8988T (cell line): ENCODE results near the gene TTC6.

Experiments used
- DNase-seq: peaks from one replicate; pipeline ENCODE4 v3.0.0; 2011

TTC6 gene

GRCh38 chr14:37586797-37587130 lies 8.7 kb upstream of the TTC6 start:
- no peak for DNase-seq

GRCh38 chr14:37587131-37587803 lies 8.2 kb upstream of the TTC6 start:
- DNase-seq = no peak

GRCh38 chr14:37587881-37588666 lies 7.4 kb upstream of the TTC6 start:
- no peak for DNase-seq

- DNase-seq = no peak
Measured at GRCh38 chr14:37588667-37588955, 6.8 kb upstream of the TTC6 start.

GRCh38 chr14:37588956-37589714 lies 6.3 kb upstream of the TTC6 start:
- DNase-seq = no peak

GRCh38 chr14:37589715-37590427 lies 5.6 kb upstream of the TTC6 start:
- DNase-seq = no peak

GRCh38 chr14:37590428-37591139 lies 4.8 kb upstream of the TTC6 start:
- no peak for DNase-seq

- no peak for DNase-seq
Measured at GRCh38 chr14:37591311-37591940, 4.0 kb upstream of the TTC6 start.

- no peak for DNase-seq
Measured at GRCh38 chr14:37591941-37592481, 3.4 kb upstream of the TTC6 start.

GRCh38 chr14:37592482-37593408 lies 2.7 kb upstream of the TTC6 start:
- no peak for DNase-seq

- DNase-seq = no peak
Measured at GRCh38 chr14:37593511-37594237, 1.8 kb upstream of the TTC6 start.

- peak; percentile 78 for DNase-seq
Measured at GRCh38 chr14:37594238-37594970, 1.0 kb upstream of the TTC6 start.

GRCh38 chr14:37595809-37596621 lies 586 bp downstream of the TTC6 start:
- peak; percentile 90 for DNase-seq

- no peak for DNase-seq
Measured at GRCh38 chr14:37596790-37597472, 1.5 kb downstream of the TTC6 start.

GRCh38 chr14:37597538-37597913 lies 2.1 kb downstream of the TTC6 start:
- DNase-seq = peak; percentile 83

GRCh38 chr14:37597914-37598746 lies 2.7 kb downstream of the TTC6 start:
- no peak for DNase-seq
